Measurements from ENCODE around the gene CDH13.

The CDH13 gene

DNA sequence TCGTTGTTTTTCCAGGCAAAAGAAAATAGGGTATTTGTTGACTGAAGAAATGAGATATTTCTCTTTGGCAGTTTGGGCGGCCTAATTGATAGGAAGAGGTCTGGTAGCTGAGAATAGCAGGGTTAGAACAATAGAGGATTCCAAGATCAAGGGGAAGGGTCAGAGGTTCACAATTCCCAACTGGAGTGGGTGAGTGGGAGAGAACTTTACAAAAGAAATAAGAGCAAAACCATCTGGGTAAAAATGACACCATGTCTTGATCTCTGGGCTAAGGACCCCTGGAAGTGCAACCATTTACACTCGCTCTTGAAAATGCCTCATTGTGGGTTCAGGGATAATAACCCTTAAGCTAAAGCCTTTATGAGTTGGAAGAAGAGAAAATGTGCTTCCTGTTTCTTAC, 180.5 kb downstream of the CDH13 start:
- no peaks in the 10 kb centered on the region for H3K36me3 ChIP-seq (ENCODE audit: control insufficient read depth, insufficient read depth, low read length)
- TF ChIP-seq, protein P1, sequence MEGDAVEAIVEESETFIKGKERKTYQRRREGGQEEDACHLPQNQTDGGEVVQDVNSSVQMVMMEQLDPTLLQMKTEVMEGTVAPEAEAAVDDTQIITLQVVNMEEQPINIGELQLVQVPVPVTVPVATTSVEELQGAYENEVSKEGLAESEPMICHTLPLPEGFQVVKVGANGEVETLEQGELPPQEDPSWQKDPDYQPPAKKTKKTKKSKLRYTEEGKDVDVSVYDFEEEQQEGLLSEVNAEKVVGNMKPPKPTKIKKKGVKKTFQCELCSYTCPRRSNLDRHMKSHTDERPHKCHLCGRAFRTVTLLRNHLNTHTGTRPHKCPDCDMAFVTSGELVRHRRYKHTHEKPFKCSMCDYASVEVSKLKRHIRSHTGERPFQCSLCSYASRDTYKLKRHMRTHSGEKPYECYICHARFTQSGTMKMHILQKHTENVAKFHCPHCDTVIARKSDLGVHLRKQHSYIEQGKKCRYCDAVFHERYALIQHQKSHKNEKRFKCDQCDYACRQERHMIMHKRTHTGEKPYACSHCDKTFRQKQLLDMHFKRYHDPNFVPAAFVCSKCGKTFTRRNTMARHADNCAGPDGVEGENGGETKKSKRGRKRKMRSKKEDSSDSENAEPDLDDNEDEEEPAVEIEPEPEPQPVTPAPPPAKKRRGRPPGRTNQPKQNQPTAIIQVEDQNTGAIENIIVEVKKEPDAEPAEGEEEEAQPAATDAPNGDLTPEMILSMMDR (IDR thresholded peaks at IDR 0.05; ENCODE audit: insufficient read depth, low read length, poor library complexity, severe bottlenecking) = no peak
- no peaks in the 10 kb centered on the region; the same call in 1 of the 2 replicates for H3K27me3 ChIP-seq (replicated peaks; ENCODE audit: control insufficient read depth, insufficient read depth, low read length)
- no peak overlapping the region for H3K4me3 ChIP-seq (replicated peaks; ENCODE audit: low read depth, low read length)
- DNase-seq (ENCODE audit: extremely low read depth, insufficient read length) = no peak

GRCh38 chr16:82808036-82808435, 181.3 kb downstream of the CDH13 start:
- no peak overlapping the region for H3K4me3 ChIP-seq (replicated peaks; ENCODE audit: low read depth, low read length)
- no peak for DNase-seq (ENCODE audit: extremely low read depth, insufficient read length)

DNA sequence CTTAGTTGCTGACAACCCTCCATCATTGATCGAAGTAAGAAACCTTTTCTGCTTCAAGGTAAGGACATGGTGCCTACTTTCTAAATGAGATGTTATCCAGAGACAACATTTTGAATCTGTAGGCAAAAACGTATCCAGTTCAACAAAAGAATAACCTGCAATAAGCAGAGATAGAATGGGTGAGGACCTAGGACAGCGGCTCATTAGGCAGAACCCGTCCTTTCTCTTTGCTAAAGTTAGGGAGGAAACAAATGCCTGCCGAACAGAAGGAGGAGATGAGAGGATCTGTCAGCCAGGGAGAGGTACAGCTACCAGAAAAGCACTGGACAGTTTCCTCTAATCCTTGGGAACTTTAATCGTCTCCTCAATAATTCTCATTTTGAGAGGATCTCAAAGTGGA, 183.3 kb downstream of the CDH13 start:
- DNase-seq (ENCODE audit: extremely low read depth, insufficient read length) = no peak
- TF ChIP-seq, protein P1 (IDR thresholded peaks at IDR 0.05; ENCODE audit: insufficient read depth, low read length, poor library complexity, severe bottlenecking) = no peak

More at GRCh38 chr16:82808036-82808435, 181.3 kb downstream of the CDH13 start:
- TF ChIP-seq, protein P1 (IDR thresholded peaks at IDR 0.05; ENCODE audit: insufficient read depth, low read length, poor library complexity, severe bottlenecking) = no peak
- H3K36me3 ChIP-seq (ENCODE audit: control insufficient read depth, insufficient read depth, low read length) = no peaks in the 10 kb centered on the region
- no peaks in the 10 kb centered on the region; the same call in 1 of the 2 replicates for H3K27me3 ChIP-seq (replicated peaks; ENCODE audit: control insufficient read depth, insufficient read depth, low read length)

GRCh38 chr16:82814059-82814458, 187.3 kb downstream of the CDH13 start:
- no peak for DNase-seq (ENCODE audit: extremely low read depth, insufficient read length)
- Histone ChIP-seq H3K36me3 (ENCODE audit: control insufficient read depth, insufficient read depth, low read length) (no peaks in the 10 kb centered on the region), H3K27me3 (replicated peaks; ENCODE audit: control insufficient read depth, insufficient read depth, low read length) (no peaks in the 10 kb centered on the region; the same call in 1 of the 2 replicates), H3K4me3 (replicated peaks; ENCODE audit: low read depth, low read length) (no peak overlapping the region)
- TF ChIP-seq, protein P1 (IDR thresholded peaks at IDR 0.05; ENCODE audit: insufficient read depth, low read length, poor library complexity, severe bottlenecking) = no peak

More for the DNA sequence above, 183.3 kb downstream of the CDH13 start:
- Histone ChIP-seq H3K36me3 (ENCODE audit: control insufficient read depth, insufficient read depth, low read length) (no peaks in the 10 kb centered on the region), H3K4me3 (replicated peaks; ENCODE audit: low read depth, low read length) (no peak overlapping the region), H3K27me3 (replicated peaks; ENCODE audit: control insufficient read depth, insufficient read depth, low read length) (no peaks in the 10 kb centered on the region; the same call in 1 of the 2 replicates)

- no peaks in the 10 kb centered on the region; the same call in 1 of the 2 replicates for H3K27me3 ChIP-seq (replicated peaks; ENCODE audit: control insufficient read depth, insufficient read depth, low read length)
- H3K36me3 ChIP-seq (ENCODE audit: control insufficient read depth, insufficient read depth, low read length) = no peaks in the 10 kb centered on the region
- TF ChIP-seq, protein P1 (IDR thresholded peaks at IDR 0.05; ENCODE audit: insufficient read depth, low read length, poor library complexity, severe bottlenecking) = no peak
- H3K4me3 ChIP-seq (replicated peaks; ENCODE audit: low read depth, low read length) = no peak overlapping the region
- DNase-seq (ENCODE audit: extremely low read depth, insufficient read length) = no peak
Measured at GRCh38 chr16:82819286-82819685, 192.5 kb downstream of the CDH13 start.

GRCh38 chr16:82820855-82821254, 194.1 kb downstream of the CDH13 start:
- Histone ChIP-seq H3K36me3 (ENCODE audit: control insufficient read depth, insufficient read depth, low read length) (no peaks in the 10 kb centered on the region), H3K4me3 (replicated peaks; ENCODE audit: low read depth, low read length) (no peak overlapping the region), H3K27me3 (replicated peaks; ENCODE audit: control insufficient read depth, insufficient read depth, low read length) (no peaks in the 10 kb centered on the region; the same call in 1 of the 2 replicates)
- no peak for DNase-seq (ENCODE audit: extremely low read depth, insufficient read length)
- TF ChIP-seq, protein P1 (IDR thresholded peaks at IDR 0.05; ENCODE audit: insufficient read depth, low read length, poor library complexity, severe bottlenecking) = no peak
